ENCODE measurements around the gene AP2M1. TPM values are rescaled to one million over a fixed set of nuclear protein-coding genes. Genes with fewer than 3 reads are reported as not detected.
A peak's percentile ranks its signal among the peaks of the same experiment; 100 is the strongest.

AP2M1 gene
- total and polyA plus RNA-seq, 2 of the 13 experiments (the other 11 are each of a cell fraction or from before 2014, with no cell fraction given): 126 to 146 TPM

- TF ChIP-seq ZNF510 (CRISPR knock-in tag; IDR thresholded peaks at IDR 0.05; ENCODE audit: low read depth) (no peak), IRF1 (CRISPR knock-in tag; IDR thresholded peaks at IDR 0.05; ENCODE audit: low read depth) (no peak), CTCF (CRISPR knock-in tag; IDR thresholded peaks at IDR 0.05) (peak; percentile 67), CEBPG (CRISPR knock-in tag; IDR thresholded peaks at IDR 0.05) (peak; percentile 8; the same call in 1 of the 2 replicates), MAZ (IDR thresholded peaks at IDR 0.05; ENCODE audit: borderline replicate concordance, low read depth, low read length) (no peak), MAZ (CRISPR knock-in tag; IDR thresholded peaks at IDR 0.05; ENCODE audit: low read depth) (no peak), ZNF574 (CRISPR knock-in tag; IDR thresholded peaks at IDR 0.05) (peak; percentile 63), MLLT10 (CRISPR knock-in tag; IDR thresholded peaks at IDR 0.05) (no peak), STAG1 (CRISPR knock-in tag; IDR thresholded peaks at IDR 0.05) (peak; percentile 55), ZFP90 (CRISPR knock-in tag; IDR thresholded peaks at IDR 0.05; ENCODE audit: borderline replicate concordance) (no peak)
These were observed 45.6 kb upstream of the AP2M1 start (continued) for GRCh38 chr3:184129012-184129411.
